Ovary (tissue), 3 donors: Measurements from ENCODE around the gene ALK.

Experiments
- CTCF ChIP-seq, 3 donors: fragments of 450-650 bp in 2 of 3; fragments of 200-600 bp in 1 of 3; IDR thresholded peaks; one replicate each; pipeline versions ENCODE4 v1.5.1 to v1.8.0; 2016 to 2022; ENCODE audit warnings: antibody characterized with exemption in 3 of 3, mild to moderate bottlenecking in 1 of 3
- EP300 ChIP-seq: sonication (generic); formaldehyde crosslinking; IDR thresholded peaks from one replicate; pipeline ENCODE4 v1.6.1; 2017; ENCODE audit warnings: antibody characterized with exemption
- POLR2A ChIP-seq: fragments of 450-650 bp; IDR thresholded peaks from one replicate; pipeline ENCODE4 v1.6.1; 2017; ENCODE audit warnings: antibody characterized with exemption, mild to moderate bottlenecking, moderate library complexity
- donor health status: DM: no; HTN: no; CAD: no.

DNA sequence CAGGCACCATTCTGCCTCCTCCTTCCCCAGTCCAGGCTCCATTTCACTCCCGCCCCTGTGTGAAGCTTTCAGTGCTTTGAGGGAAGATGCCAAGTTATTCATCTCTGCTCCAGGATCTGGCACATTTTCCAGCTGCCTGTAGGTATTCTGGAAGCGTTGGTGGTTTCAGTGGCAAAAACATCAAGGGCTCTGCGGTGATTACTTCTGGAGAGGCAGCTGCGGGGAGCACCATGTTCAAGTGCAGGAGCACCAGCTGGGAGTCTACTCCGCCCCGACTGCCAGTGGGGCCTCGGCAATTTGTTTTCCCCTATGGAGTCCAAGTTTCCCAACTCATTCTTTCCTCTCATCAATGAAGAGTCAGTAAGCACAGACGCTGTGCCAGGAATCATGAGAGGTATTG, 594.5 kb downstream of the ALK start:
- TF ChIP-seq CTCF (IDR thresholded peaks at IDR 0.05) = no peak
- TF ChIP-seq EP300 = no peak
- no peak for TF ChIP-seq POLR2A
